Mesothelial cell of epicardium (in vitro differentiated cells): ENCODE data around the gene TFF1. TPM values are rescaled to one million over a fixed set of nuclear protein-coding genes. Genes with fewer than 3 reads are reported as not detected.

Experiments
- DNase-seq, 2 experiments: peaks; one replicate each; pipeline ENCODE4 v3.0.0; 2021; ENCODE audit warnings: low spot score in 2 of 2; ENCODE audit not compliant: unreplicated experiment in 2 of 2
- H3K27ac Mint-ChIP-seq: 2 replicates; pipeline ENCODE4 v1.8.0; 2021; ENCODE audit warnings: mixed read lengths
- H3K27me3 Mint-ChIP-seq: 2 replicates; pipeline ENCODE4 v1.8.0; 2021; ENCODE audit warnings: low read depth, mixed read lengths
- H3K36me3 Mint-ChIP-seq: 2 replicates; pipeline ENCODE4 v1.8.0; 2021; ENCODE audit warnings: mixed read lengths
- H3K4me1 Mint-ChIP-seq: 2 replicates; pipeline ENCODE4 v1.8.0; 2021; ENCODE audit warnings: mixed read lengths
- H3K4me3 Mint-ChIP-seq: 2 replicates; pipeline ENCODE4 v1.8.0; 2021; ENCODE audit warnings: mild to moderate bottlenecking, moderate library complexity, mixed read lengths
- H3K9me3 Mint-ChIP-seq: 2 replicates; pipeline ENCODE4 v1.8.0; 2021; ENCODE audit warnings: mixed read lengths
- total RNA-seq: library from RNA; stranded (reverse); gene quantifications from 3 replicates; pipeline ENCODE4 v1.2.1, GENCODE V29; 2021
- TF ChIP-seq, protein P1 (sequence below): fragments of 200-600 bp; sonication (generic); IDR thresholded peaks from one replicate; pipeline ENCODE4 v1.5.0; 2021; ENCODE audit warnings: antibody characterized with exemption; ENCODE audit not compliant: unreplicated experiment

The TFF1 gene
- total RNA-seq, 1 donor from 2014 or later = not detected

DNA sequence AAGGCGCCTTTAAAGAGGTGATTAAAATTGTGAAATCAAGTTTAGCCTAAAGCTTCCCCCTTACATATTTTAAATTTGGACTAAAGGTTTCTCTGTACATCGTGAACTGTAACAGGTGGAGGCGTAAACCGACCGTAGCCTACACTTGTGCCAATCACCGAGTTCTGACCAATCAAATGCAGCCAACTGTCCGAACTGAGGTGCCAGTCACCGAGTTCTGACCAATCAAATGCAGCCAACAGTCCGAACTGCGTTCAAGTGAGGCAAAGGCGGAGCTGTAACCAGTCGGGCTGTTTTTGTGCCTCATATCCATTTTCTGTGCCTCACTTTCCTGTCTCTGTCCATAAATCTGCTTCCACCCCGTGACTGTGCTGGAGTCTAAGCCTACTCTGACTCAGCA, 7.4 kb downstream of the TFF1 start:
- peaks cover 12% of the 10 kb centered on the region for H3K27me3 Mint-ChIP-seq
- no peaks in the 10 kb centered on the region for H3K36me3 Mint-ChIP-seq
- H3K9me3 Mint-ChIP-seq = peaks cover 28% of the 10 kb centered on the region
- TF ChIP-seq, protein P1, sequence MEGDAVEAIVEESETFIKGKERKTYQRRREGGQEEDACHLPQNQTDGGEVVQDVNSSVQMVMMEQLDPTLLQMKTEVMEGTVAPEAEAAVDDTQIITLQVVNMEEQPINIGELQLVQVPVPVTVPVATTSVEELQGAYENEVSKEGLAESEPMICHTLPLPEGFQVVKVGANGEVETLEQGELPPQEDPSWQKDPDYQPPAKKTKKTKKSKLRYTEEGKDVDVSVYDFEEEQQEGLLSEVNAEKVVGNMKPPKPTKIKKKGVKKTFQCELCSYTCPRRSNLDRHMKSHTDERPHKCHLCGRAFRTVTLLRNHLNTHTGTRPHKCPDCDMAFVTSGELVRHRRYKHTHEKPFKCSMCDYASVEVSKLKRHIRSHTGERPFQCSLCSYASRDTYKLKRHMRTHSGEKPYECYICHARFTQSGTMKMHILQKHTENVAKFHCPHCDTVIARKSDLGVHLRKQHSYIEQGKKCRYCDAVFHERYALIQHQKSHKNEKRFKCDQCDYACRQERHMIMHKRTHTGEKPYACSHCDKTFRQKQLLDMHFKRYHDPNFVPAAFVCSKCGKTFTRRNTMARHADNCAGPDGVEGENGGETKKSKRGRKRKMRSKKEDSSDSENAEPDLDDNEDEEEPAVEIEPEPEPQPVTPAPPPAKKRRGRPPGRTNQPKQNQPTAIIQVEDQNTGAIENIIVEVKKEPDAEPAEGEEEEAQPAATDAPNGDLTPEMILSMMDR = no peak
- no peak overlapping the region for H3K27ac Mint-ChIP-seq
- no peak for DNase-seq
- H3K4me1 Mint-ChIP-seq = no peaks in the 10 kb centered on the region
- H3K4me3 Mint-ChIP-seq = no peak overlapping the region

- TF ChIP-seq, protein P1 = no peak
- Mint-ChIP-seq H3K4me1 (no peaks in the 10 kb centered on the region), H3K9me3 (peaks cover 28% of the 10 kb centered on the region), H3K36me3 (no peaks in the 10 kb centered on the region), H3K27ac (no peak overlapping the region), H3K27me3 (peaks cover 14% of the 10 kb centered on the region), H3K4me3 (no peak overlapping the region)
- DNase-seq = no peak
These were observed 8.1 kb downstream of the TFF1 start for GRCh38 chr21:42358261-42358660.

- DNase-seq = no peak
- no peak overlapping the region for H3K27ac Mint-ChIP-seq
- no peaks in the 10 kb centered on the region for H3K36me3 Mint-ChIP-seq
- H3K4me3 Mint-ChIP-seq = no peak overlapping the region
- TF ChIP-seq, protein P1 = no peak
- peaks cover 23% of the 10 kb centered on the region for H3K27me3 Mint-ChIP-seq
- no peaks in the 10 kb centered on the region for H3K4me1 Mint-ChIP-seq
- peaks cover 28% of the 10 kb centered on the region for H3K9me3 Mint-ChIP-seq
These were observed 9.0 kb downstream of the TFF1 start for GRCh38 chr21:42357307-42357706.

GRCh38 chr21:42356650-42357049, 9.7 kb downstream of the TFF1 start:
- H3K4me1 Mint-ChIP-seq = no peaks in the 10 kb centered on the region
- DNase-seq = no peak
- TF ChIP-seq, protein P1 = no peak
- peaks cover 28% of the 10 kb centered on the region for H3K9me3 Mint-ChIP-seq
- no peak overlapping the region for H3K27ac Mint-ChIP-seq
- no peak overlapping the region for H3K4me3 Mint-ChIP-seq
- H3K36me3 Mint-ChIP-seq = no peaks in the 10 kb centered on the region
- H3K27me3 Mint-ChIP-seq = peaks cover 20% of the 10 kb centered on the region

DNA sequence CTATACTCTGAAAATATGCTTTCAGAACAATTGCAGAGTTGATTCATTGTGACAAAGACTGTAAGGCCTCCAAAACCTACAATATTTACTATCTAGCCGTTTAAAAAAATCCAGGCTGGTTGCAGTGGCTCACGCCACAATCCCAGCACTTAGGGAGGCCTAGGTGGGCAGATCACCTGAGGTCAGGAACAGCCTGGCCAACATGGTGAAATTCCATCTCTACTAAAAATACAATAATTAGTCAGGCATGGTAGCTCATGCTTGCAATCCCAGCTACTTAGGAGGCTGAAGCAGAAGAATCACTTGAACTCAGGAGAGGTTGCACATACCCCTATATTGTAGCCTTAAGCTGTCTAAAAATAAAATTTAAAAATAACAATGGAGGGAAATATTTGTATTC, 10.3 kb downstream of the TFF1 start:
- H3K27me3 Mint-ChIP-seq = peaks cover 20% of the 10 kb centered on the region
- H3K4me3 Mint-ChIP-seq = no peak overlapping the region

GRCh38 chr21:42353623-42354022, 12.7 kb downstream of the TFF1 start:
- Mint-ChIP-seq H3K27ac (no peak overlapping the region), H3K27me3 (peaks cover 20% of the 10 kb centered on the region), H3K9me3 (peaks cover 28% of the 10 kb centered on the region), H3K4me3 (no peak overlapping the region), H3K4me1 (no peaks in the 10 kb centered on the region), H3K36me3 (no peaks in the 10 kb centered on the region)
- no peak for DNase-seq
- TF ChIP-seq, protein P1 = no peak

More for the DNA sequence above, 10.3 kb downstream of the TFF1 start:
- H3K27ac Mint-ChIP-seq = no peak overlapping the region
- H3K36me3 Mint-ChIP-seq = no peaks in the 10 kb centered on the region
- peaks cover 28% of the 10 kb centered on the region for H3K9me3 Mint-ChIP-seq
- DNase-seq = no peak
- TF ChIP-seq, protein P1 = no peak
- H3K4me1 Mint-ChIP-seq = no peaks in the 10 kb centered on the region
